ENCODE data around the gene SMAD3.

Gene SMAD3

DNA sequence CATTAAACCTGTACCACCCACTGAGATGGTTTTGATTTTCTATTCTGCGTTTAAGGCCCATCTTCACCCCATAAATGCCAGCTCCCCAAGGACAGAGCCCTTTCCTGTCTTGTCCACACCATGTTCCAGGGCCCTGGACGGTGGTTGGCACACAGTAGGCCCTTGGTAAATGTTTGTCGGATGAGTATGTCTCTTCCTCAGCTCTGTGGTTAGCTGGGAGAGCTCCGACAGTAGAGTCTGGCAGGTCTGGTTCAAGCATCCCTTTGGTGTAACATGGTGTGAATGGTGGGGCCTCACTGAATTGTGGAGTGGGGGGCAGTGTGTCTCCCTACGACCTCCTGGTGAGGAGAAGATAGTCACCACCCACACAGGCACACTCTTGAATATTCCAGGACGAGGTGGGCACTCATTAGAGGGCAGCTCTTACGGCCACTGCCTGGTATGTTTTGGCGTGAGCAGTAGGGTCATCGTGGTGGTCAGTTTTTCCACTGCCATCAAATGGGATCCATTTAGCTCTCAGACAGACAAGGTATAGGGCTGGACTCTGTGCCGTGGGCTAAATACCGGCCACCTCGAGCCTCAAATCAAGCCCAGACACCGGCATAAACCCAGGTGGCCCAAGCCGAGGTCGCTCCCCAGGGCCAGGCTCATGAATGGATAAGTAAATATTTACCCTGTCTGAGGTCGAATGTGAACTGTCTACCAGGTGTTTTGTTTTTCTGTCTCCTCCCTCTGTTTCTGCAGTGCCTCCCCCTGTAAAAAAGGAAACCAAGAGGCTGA is 61.3 kb downstream of the SMAD3 start:
- no peak for DNase-seq (ENCODE audit: low read depth)
- TF ChIP-seq, protein P1, sequence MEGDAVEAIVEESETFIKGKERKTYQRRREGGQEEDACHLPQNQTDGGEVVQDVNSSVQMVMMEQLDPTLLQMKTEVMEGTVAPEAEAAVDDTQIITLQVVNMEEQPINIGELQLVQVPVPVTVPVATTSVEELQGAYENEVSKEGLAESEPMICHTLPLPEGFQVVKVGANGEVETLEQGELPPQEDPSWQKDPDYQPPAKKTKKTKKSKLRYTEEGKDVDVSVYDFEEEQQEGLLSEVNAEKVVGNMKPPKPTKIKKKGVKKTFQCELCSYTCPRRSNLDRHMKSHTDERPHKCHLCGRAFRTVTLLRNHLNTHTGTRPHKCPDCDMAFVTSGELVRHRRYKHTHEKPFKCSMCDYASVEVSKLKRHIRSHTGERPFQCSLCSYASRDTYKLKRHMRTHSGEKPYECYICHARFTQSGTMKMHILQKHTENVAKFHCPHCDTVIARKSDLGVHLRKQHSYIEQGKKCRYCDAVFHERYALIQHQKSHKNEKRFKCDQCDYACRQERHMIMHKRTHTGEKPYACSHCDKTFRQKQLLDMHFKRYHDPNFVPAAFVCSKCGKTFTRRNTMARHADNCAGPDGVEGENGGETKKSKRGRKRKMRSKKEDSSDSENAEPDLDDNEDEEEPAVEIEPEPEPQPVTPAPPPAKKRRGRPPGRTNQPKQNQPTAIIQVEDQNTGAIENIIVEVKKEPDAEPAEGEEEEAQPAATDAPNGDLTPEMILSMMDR (IDR thresholded peaks at IDR 0.05; ENCODE audit: low read depth, low read length, missing control alignments), result no peak
- in situ Hi-C loops (cut with HindIII; ENCODE audit: low sequenced_read_pairs), result no loop called here
- H3K4me3 ChIP-seq (ENCODE audit: low read depth, low read length), result no peak overlapping the region

DNA sequence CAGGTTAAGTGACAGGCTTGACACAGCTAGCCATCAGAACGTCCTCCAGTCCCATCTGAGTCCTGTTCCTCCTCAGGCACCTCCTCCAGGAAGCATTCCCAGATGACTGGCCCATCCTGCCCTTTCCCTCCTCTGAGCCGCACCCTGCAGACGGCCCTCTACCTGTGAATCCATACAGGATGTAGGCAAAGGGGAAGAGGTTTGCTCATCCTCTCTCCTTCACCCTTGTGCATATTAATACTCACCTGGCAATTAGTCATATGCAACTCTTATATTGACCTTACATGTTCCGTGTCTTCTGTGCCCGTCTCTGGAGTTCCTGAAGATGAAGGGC is 61.9 kb downstream of the SMAD3 start:
- DNase-seq (ENCODE audit: low read depth), result no peak
- no peak overlapping the region for H3K4me3 ChIP-seq (ENCODE audit: low read depth, low read length)
- in situ Hi-C loops (cut with HindIII; ENCODE audit: low sequenced_read_pairs), result no loop called here
- TF ChIP-seq, protein P1 (IDR thresholded peaks at IDR 0.05; ENCODE audit: low read depth, low read length, missing control alignments), result no peak

DNA sequence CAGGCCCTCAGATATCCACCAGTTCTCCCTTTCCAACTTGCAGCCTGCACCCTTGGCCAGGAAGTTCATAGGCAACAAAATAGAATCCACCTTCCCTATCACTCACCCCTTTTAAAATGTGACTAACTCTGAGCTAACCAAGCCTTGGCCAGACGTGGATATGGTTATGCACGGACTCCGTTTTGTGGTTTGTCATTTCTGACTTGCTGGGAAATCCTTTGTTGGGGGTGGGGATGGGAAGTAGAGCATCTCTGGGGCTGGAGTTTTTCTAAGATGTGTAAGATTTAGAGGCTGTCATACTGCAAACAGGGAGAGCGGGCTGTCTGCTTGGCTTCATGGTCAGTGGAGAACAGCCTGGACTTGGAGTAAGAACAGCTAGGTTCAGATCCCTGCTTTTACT is 62.6 kb downstream of the SMAD3 start:
- DNase-seq (ENCODE audit: low read depth), result peak; percentile 91
- H3K4me3 ChIP-seq (ENCODE audit: low read depth, low read length), result no peak overlapping the region
- in situ Hi-C loops (cut with HindIII; ENCODE audit: low sequenced_read_pairs), result no loop called here
- TF ChIP-seq, protein P1 (IDR thresholded peaks at IDR 0.05; ENCODE audit: low read depth, low read length, missing control alignments), result no peak

DNA sequence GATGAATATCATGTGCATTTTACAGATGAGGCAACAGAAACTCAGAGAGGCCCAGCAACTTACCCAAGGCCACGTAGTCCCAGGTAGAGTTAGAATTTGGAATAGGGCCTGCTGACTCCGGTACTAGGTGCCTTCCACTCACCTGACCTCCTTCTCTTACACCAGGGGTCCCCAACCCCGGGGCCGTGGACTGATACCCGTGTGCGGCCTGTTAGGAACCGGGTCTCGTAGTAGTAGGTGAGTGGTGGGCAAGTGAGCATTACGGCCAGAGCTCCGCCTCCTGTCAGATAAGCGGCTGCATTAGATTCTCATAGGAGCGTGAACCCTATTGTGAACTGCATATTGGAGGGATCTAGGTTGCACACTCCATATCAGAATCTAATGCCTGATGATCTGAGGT is 64.8 kb downstream of the SMAD3 start:
- DNase-seq (ENCODE audit: low read depth), result no peak
- TF ChIP-seq, protein P1 (IDR thresholded peaks at IDR 0.05; ENCODE audit: low read depth, low read length, missing control alignments), result no peak
- in situ Hi-C loops (cut with HindIII; ENCODE audit: low sequenced_read_pairs), result no loop called here
- no peak overlapping the region for H3K4me3 ChIP-seq (ENCODE audit: low read depth, low read length)

DNA sequence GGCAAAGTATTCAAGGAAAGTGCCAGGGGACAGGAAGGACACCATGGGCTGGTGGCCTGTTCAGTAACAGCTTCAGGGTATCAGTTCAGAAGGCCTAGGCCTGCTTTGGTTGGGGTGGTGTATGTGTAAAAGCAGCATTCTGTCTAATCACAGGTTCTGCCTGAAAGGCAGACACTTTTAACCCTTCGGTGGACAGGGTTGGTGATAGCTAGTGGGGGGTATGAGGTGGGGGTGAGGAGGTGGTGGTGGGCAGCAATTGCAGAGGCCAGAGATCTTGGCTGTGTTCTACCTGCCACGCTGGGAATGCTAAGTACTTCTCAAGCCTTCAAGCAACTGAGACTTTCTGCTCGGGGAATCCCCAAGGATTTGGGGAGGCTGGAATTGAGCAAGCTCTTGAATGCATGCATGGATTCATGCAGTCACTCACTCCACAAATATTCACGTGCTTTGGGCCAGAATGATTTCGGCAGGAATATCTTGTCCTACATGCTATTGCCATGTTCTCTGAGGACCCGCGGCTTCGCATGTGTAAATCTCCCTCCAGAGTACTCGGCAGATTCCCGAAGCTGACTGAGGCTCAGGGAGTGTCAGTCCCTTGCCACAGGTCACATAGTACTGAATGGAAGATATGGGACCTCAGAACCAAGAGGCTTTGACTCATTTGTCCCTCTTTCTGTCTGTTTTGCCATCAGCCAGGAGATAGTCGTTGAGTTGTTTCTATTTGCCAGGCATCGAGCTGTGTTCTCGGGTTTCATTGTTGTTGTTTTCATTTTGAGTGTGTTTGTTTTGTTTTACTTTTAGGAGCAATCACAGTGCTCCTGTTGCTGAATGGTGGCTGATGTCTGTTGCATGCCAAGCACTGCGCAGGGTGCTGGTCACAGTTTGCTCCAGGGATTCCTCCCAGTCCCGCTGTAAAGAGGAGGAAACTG is 65.5 kb downstream of the SMAD3 start:
- DNase-seq (ENCODE audit: low read depth), result no peak
- in situ Hi-C loops (cut with HindIII; ENCODE audit: low sequenced_read_pairs), result no loop called here
- TF ChIP-seq, protein P1 (IDR thresholded peaks at IDR 0.05; ENCODE audit: low read depth, low read length, missing control alignments), result no peak
- no peak overlapping the region for H3K4me3 ChIP-seq (ENCODE audit: low read depth, low read length)

DNA sequence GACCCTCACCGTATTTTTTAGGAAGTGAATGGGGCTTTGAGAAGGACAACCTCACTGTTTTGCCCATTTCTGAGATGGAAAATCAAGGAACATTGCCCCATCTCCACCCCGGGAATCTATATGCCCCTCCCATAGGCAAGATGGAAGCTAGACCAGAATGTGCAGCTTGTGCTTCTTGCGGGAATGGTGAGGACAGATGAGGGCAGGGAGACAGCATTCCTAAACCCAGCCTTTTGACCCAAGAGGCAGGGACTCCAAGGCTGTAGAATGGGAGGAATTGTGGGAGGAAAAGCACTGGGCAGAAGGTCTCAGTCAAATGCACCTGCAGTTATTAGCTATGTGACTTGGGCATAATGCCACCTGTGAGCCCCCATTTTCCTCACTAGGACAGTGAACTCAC is 66.9 kb downstream of the SMAD3 start:
- in situ Hi-C loops (cut with HindIII; ENCODE audit: low sequenced_read_pairs), result no loop called here
- no peak overlapping the region for H3K4me3 ChIP-seq (ENCODE audit: low read depth, low read length)
- TF ChIP-seq, protein P1 (IDR thresholded peaks at IDR 0.05; ENCODE audit: low read depth, low read length, missing control alignments), result no peak
- no peak for DNase-seq (ENCODE audit: low read depth)
